ENCODE results near the gene NES.

DNA sequence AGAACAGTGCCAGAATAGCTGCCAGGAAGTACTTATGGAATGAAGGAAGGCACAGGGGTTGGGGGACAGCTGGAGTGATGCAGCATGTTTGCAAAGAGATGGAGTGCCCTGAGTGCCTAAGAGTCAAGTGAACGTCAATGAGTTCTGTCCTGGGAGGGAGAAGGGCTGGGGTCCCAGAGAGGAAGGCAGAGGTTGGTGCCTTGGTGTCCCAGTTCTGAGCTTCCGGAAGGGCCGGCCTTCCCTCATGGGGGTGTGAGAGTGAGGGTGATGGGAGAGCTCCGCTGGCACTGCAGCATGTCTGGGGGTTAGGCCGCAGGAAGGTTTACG is 17.6 kb downstream of the NES start:
- TF ChIP-seq TAF1 (IDR thresholded peaks at IDR 0.05; ENCODE audit: low read depth), result no peak
- TF ChIP-seq, protein P1, sequence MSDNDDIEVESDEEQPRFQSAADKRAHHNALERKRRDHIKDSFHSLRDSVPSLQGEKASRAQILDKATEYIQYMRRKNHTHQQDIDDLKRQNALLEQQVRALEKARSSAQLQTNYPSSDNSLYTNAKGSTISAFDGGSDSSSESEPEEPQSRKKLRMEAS (IDR thresholded peaks at IDR 0.05), result no peak
- no peak for TF ChIP-seq EP300 (IDR thresholded peaks at IDR 0.05; ENCODE audit: borderline replicate concordance)
- TF ChIP-seq, protein P2, sequence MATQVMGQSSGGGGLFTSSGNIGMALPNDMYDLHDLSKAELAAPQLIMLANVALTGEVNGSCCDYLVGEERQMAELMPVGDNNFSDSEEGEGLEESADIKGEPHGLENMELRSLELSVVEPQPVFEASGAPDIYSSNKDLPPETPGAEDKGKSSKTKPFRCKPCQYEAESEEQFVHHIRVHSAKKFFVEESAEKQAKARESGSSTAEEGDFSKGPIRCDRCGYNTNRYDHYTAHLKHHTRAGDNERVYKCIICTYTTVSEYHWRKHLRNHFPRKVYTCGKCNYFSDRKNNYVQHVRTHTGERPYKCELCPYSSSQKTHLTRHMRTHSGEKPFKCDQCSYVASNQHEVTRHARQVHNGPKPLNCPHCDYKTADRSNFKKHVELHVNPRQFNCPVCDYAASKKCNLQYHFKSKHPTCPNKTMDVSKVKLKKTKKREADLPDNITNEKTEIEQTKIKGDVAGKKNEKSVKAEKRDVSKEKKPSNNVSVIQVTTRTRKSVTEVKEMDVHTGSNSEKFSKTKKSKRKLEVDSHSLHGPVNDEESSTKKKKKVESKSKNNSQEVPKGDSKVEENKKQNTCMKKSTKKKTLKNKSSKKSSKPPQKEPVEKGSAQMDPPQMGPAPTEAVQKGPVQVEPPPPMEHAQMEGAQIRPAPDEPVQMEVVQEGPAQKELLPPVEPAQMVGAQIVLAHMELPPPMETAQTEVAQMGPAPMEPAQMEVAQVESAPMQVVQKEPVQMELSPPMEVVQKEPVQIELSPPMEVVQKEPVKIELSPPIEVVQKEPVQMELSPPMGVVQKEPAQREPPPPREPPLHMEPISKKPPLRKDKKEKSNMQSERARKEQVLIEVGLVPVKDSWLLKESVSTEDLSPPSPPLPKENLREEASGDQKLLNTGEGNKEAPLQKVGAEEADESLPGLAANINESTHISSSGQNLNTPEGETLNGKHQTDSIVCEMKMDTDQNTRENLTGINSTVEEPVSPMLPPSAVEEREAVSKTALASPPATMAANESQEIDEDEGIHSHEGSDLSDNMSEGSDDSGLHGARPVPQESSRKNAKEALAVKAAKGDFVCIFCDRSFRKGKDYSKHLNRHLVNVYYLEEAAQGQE (IDR thresholded peaks at IDR 0.05; ENCODE audit: low read depth), result no peak
- TF ChIP-seq FOXM1 (IDR thresholded peaks at IDR 0.05; ENCODE audit: borderline replicate concordance, low read depth), result no peak
- no peak for TF ChIP-seq CEBPB (IDR thresholded peaks at IDR 0.05)
- no peak for TF ChIP-seq YY1 (IDR thresholded peaks at IDR 0.05; ENCODE audit: low read depth)
- no peak for TF ChIP-seq TEAD4 (IDR thresholded peaks at IDR 0.05)
- TF ChIP-seq, protein P3, sequence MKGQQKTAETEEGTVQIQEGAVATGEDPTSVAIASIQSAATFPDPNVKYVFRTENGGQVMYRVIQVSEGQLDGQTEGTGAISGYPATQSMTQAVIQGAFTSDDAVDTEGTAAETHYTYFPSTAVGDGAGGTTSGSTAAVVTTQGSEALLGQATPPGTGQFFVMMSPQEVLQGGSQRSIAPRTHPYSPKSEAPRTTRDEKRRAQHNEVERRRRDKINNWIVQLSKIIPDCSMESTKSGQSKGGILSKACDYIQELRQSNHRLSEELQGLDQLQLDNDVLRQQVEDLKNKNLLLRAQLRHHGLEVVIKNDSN (IDR thresholded peaks at IDR 0.05), result no peak
- TF ChIP-seq ZBTB7A (IDR thresholded peaks at IDR 0.05; ENCODE audit: low read depth), result no peak
- no peak for TF ChIP-seq RAD21 (IDR thresholded peaks at IDR 0.05; ENCODE audit: low read depth)
- no peak for TF ChIP-seq TCF12 (IDR thresholded peaks at IDR 0.05; ENCODE audit: low read depth)
- no peak for TF ChIP-seq EGR1 (IDR thresholded peaks at IDR 0.05)
- TF ChIP-seq CREB1 (IDR thresholded peaks at IDR 0.05; ENCODE audit: low read depth), result no peak

All from Ishikawa (cell line).